OCI-LY1 (cell line): Measurements from ENCODE around the gene CAB39.

Source experiments
- H2AFZ ChIP-seq: fragments of 200-600 bp; sonication (generic), shearing (Covaris generic); 2 replicates; pipeline ENCODE4 v1.6.0; 2014; ENCODE audit warnings: antibody characterized with exemption, mild to moderate bottlenecking, low read length
- H3F3A ChIP-seq: fragments of 200-600 bp; sonication (generic), shearing (Covaris generic); 2 replicates; pipeline ENCODE4 v1.6.0; 2014; ENCODE audit warnings: mild to moderate bottlenecking, antibody characterized with exemption, low read length, moderate library complexity; ENCODE audit not compliant: insufficient read depth
- H3K27ac ChIP-seq: fragments of 200-600 bp; sonication (generic); 2 replicates; pipeline ENCODE4 v1.5.1; 2014; ENCODE audit warnings: low read length, mixed run types, mild to moderate bottlenecking, low read depth; ENCODE audit not compliant: poor library complexity, severe bottlenecking
- H3K27me3 ChIP-seq: fragments of 200-600 bp; sonication (generic); 2 replicates; pipeline ENCODE4 v1.6.0; 2014; ENCODE audit warnings: antibody characterized with exemption, mild to moderate bottlenecking, low read length, moderate library complexity; ENCODE audit not compliant: insufficient read depth
- H3K36me3 ChIP-seq: fragments of 200-600 bp; sonication (generic); 2 replicates; pipeline ENCODE4 v1.6.1; 2014; ENCODE audit warnings: mild to moderate bottlenecking, antibody characterized with exemption, low read length, moderate library complexity, mixed read lengths; ENCODE audit not compliant: insufficient read depth
- H3K4me1 ChIP-seq: fragments of 200-600 bp; sonication (generic); 2 replicates; pipeline ENCODE4 v1.5.1; 2014; ENCODE audit warnings: mild to moderate bottlenecking, low read length, moderate library complexity; ENCODE audit not compliant: insufficient read depth, severe bottlenecking
- H3K4me2 ChIP-seq: fragments of 200-600 bp; sonication (generic), shearing (Covaris generic); 2 replicates; pipeline ENCODE4 v1.6.1; 2014; ENCODE audit warnings: low read length
- H3K4me3 ChIP-seq: fragments of 200-600 bp; sonication (generic); 2 replicates; pipeline ENCODE4 v1.5.1; 2014; ENCODE audit warnings: low read length, low read depth, mild to moderate bottlenecking, mixed read lengths; ENCODE audit not compliant: poor library complexity, severe bottlenecking
- H3K79me2 ChIP-seq: fragments of 200-600 bp; shearing (Covaris generic); 2 replicates; pipeline ENCODE4 v1.6.1; 2016; ENCODE audit warnings: mixed run types, low read length, mixed read lengths; ENCODE audit not compliant: insufficient read depth
- H3K9ac ChIP-seq: fragments of 200-600 bp; sonication (generic), shearing (Covaris generic); 2 replicates; pipeline ENCODE4 v1.6.1; 2014; ENCODE audit warnings: mild to moderate bottlenecking, low read length, mixed read lengths
- H3K9me2 ChIP-seq: fragments of 200-600 bp; sonication (generic), shearing (Covaris generic); 2 replicates; pipeline ENCODE4 v1.6.1; 2014; ENCODE audit warnings: low read depth, mild to moderate bottlenecking, low read length, mixed read lengths
- H3K9me3 ChIP-seq: fragments of 200-600 bp; shearing (Covaris generic); 2 replicates; pipeline ENCODE4 v1.6.1; 2014; ENCODE audit warnings: low read length, mixed read lengths
- H4K20me1 ChIP-seq: fragments of 200-600 bp; sonication (generic), shearing (Covaris generic); 2 replicates; pipeline ENCODE4 v1.6.0; 2016; ENCODE audit warnings: mild to moderate bottlenecking, low read length; ENCODE audit not compliant: insufficient read depth
- CTCF ChIP-seq: fragments of 200-600 bp; sonication (generic), shearing (Covaris generic); IDR thresholded peaks from 2 replicates; pipeline ENCODE4 v1.5.1; 2017; ENCODE audit warnings: mild to moderate bottlenecking, antibody characterized with exemption, low read length, moderate library complexity, mixed read lengths
- EZH2 ChIP-seq: fragments of 200-600 bp; sonication (generic), shearing (Covaris generic); IDR thresholded peaks from 2 replicates; pipeline ENCODE4 v1.8.0; 2017; ENCODE audit warnings: borderline replicate concordance, mixed run types, mild to moderate bottlenecking, antibody characterized with exemption, low read length, moderate library complexity, mixed read lengths

The CAB39 gene

GRCh38 chr2:230865307-230865765 is 152.7 kb downstream of the CAB39 start:
- Histone ChIP-seq H3K4me1 (peaks cover 12% of the 10 kb centered on the region), H3K9ac (peak overlapping the region; percentile 51; the same call in 1 of the 2 replicates), H3K27me3 (peaks cover 6% of the 10 kb centered on the region; the same call in 1 of the 2 replicates), H3K27ac (no peak overlapping the region), H3K4me3 (peak overlapping the region; percentile 62), H3K4me2 (peak overlapping the region; percentile 59), H3F3A (0 out of 2 replicates have a peak, but pooled peaks cover 6% of the 10 kb centered on the region), H3K36me3 (no peaks in the 10 kb centered on the region), H4K20me1 (no peaks in the 10 kb centered on the region), H3K9me2 (no peaks in the 10 kb centered on the region), H3K79me2 (no peaks in the 10 kb centered on the region), H3K9me3 (no peaks in the 10 kb centered on the region), H2AFZ (no peak overlapping the region)
- TF ChIP-seq EZH2 (no peak), CTCF (no peak)

GRCh38 chr2:230865766-230866755 is 153.4 kb downstream of the CAB39 start:
- no peak overlapping the region for H3K4me3 ChIP-seq

More at GRCh38 chr2:230865766-230866755, 153.4 kb downstream of the CAB39 start:
- no peaks in the 10 kb centered on the region for H3K9me3 ChIP-seq
- H3K36me3 ChIP-seq: no peaks in the 10 kb centered on the region
- no peaks in the 10 kb centered on the region for H3K9me2 ChIP-seq
- H3K79me2 ChIP-seq: no peaks in the 10 kb centered on the region
- no peak overlapping the region for H3K4me2 ChIP-seq
- TF ChIP-seq CTCF (no peak), EZH2 (no peak)
- H3K9ac ChIP-seq: no peak overlapping the region
- H3K4me1 ChIP-seq: peaks cover 12% of the 10 kb centered on the region
- H4K20me1 ChIP-seq: no peaks in the 10 kb centered on the region
- H3F3A ChIP-seq: 0 out of 2 replicates have a peak, but pooled peaks cover 6% of the 10 kb centered on the region
- H2AFZ ChIP-seq: no peak overlapping the region
- H3K27me3 ChIP-seq: peaks cover 6% of the 10 kb centered on the region; the same call in 1 of the 2 replicates
- no peak overlapping the region for H3K27ac ChIP-seq
